Measurements from ENCODE around the gene PCDHGA8.
"Not testable (repeated sequence)": the region's sequence is repeated elsewhere in the genome, so short reads cannot be mapped to it uniquely, and the experiment has no call there.

Gene PCDHGA8

GRCh38 chr5:141403387-141403786 lies 11.0 kb downstream of the PCDHGA8 start:
- no peak for DNase-seq (ENCODE audit: low read depth)

- DNase-seq (ENCODE audit: low read depth): not testable (repeated sequence)
Observed at GRCh38 chr5:141407790-141408505, 15.5 kb downstream of the PCDHGA8 start, which contains the start of gene PCDHGB6. PCDHGB6 (plus strand) TSS chr5:141408021; CDS start chr5:141408203, 182 bp downstream.

GRCh38 chr5:141409598-141410306 lies 17.3 kb downstream of the PCDHGA8 start:
- DNase-seq (ENCODE audit: low read depth): no peak

GRCh38 chr5:141411575-141411974 lies 19.1 kb downstream of the PCDHGA8 start:
- DNase-seq (ENCODE audit: low read depth): no peak

GRCh38 chr5:141412854-141413539 lies 20.6 kb downstream of the PCDHGA8 start, which contains the start of gene PCDHGA10:
PCDHGA10 (plus strand) TSS chr5:141412987; CDS start chr5:141413176, 189 bp downstream.
- DNase-seq (ENCODE audit: low read depth): no peak

GRCh38 chr5:141413540-141414069 lies 21.2 kb downstream of the PCDHGA8 start:
- DNase-seq (ENCODE audit: low read depth): no peak

GRCh38 chr5:141414548-141415274 lies 22.3 kb downstream of the PCDHGA8 start:
- DNase-seq (ENCODE audit: low read depth): not testable (repeated sequence)

GRCh38 chr5:141415275-141415618 lies 22.8 kb downstream of the PCDHGA8 start:
- not testable (repeated sequence) for DNase-seq (ENCODE audit: low read depth)

- not testable (repeated sequence) for DNase-seq (ENCODE audit: low read depth)
Observed at GRCh38 chr5:141417494-141418172, 25.2 kb downstream of the PCDHGA8 start, which contains the start of gene PCDHGB7. PCDHGB7 (plus strand) TSS chr5:141417677; CDS start chr5:141417860, 183 bp downstream.

GRCh38 chr5:141419074-141419880 lies 26.8 kb downstream of the PCDHGA8 start:
- DNase-seq (ENCODE audit: low read depth): no peak

- DNase-seq (ENCODE audit: low read depth): no peak
Observed at GRCh38 chr5:141420855-141421488, 28.5 kb downstream of the PCDHGA8 start, which contains the start of gene PCDHGA11. PCDHGA11 (plus strand) TSS chr5:141421051; CDS start chr5:141421228, 177 bp downstream.

- DNase-seq (ENCODE audit: low read depth): no peak
Observed at GRCh38 chr5:141421489-141421855, 29.0 kb downstream of the PCDHGA8 start.

- DNase-seq (ENCODE audit: low read depth): no peak
Observed at GRCh38 chr5:141422742-141423291, 30.4 kb downstream of the PCDHGA8 start.

- no peak for DNase-seq (ENCODE audit: low read depth)
Observed at GRCh38 chr5:141427783-141428426, 35.5 kb downstream of the PCDHGA8 start.

- no peak for DNase-seq (ENCODE audit: low read depth)
Observed at GRCh38 chr5:141430332-141431113, 38.1 kb downstream of the PCDHGA8 start, which contains the start of gene PCDHGA12. PCDHGA12 (plus strand) TSS chr5:141430507; CDS start chr5:141430760, 253 bp downstream.

GRCh38 chr5:141431286-141431685 lies 38.9 kb downstream of the PCDHGA8 start:
- no peak for DNase-seq (ENCODE audit: low read depth)

GRCh38 chr5:141432308-141432707 lies 39.9 kb downstream of the PCDHGA8 start:
- DNase-seq (ENCODE audit: low read depth): not testable (repeated sequence)

- not testable (repeated sequence) for DNase-seq (ENCODE audit: low read depth)
Observed at GRCh38 chr5:141432726-141433125, 40.3 kb downstream of the PCDHGA8 start.

Data from stimulated activated CD8-positive, alpha-beta memory T cell treated with anti-CD3 and anti-CD28 coated beads, Interleukin-4, amount 100 ng/mL, for 24 hours (primary cell).